ENCODE measurements around the gene BNC2. TPM values are rescaled to one million over a fixed set of nuclear protein-coding genes. Genes with fewer than 3 reads are reported as not detected.

Gene BNC2
- total RNA-seq, 2 experiments from 2014 or later = not detected

GRCh38 chr9:16613605-16614004 is 256.9 kb downstream of the BNC2 start:
- CTCF ChIA-PET = no interaction called here
- peaks cover 2% of the 10 kb centered on the region for H3K9me3 Mint-ChIP-seq (ENCODE audit: low read depth)
- H3K36me3 Mint-ChIP-seq (ENCODE audit: low read depth) = no peaks in the 10 kb centered on the region
- H3K4me1 Mint-ChIP-seq = no peaks in the 10 kb centered on the region
- POLR2A ChIA-PET = no interaction called here
- intact Hi-C loops (cut with DNase I, micrococcal nuclease) = no loop called here
- no peak for DNase-seq
- H3K4me3 Mint-ChIP-seq = no peak overlapping the region
- ATAC-seq = no peak
- no peaks in the 10 kb centered on the region for H3K27me3 Mint-ChIP-seq
- H3K27ac Mint-ChIP-seq = no peak overlapping the region

GRCh38 chr9:16613051-16613450 is 257.4 kb downstream of the BNC2 start:
- Mint-ChIP-seq H3K27ac (no peak overlapping the region), H3K36me3 (ENCODE audit: low read depth) (no peaks in the 10 kb centered on the region), H3K4me1 (no peaks in the 10 kb centered on the region), H3K27me3 (no peaks in the 10 kb centered on the region), H3K9me3 (ENCODE audit: low read depth) (peaks cover 2% of the 10 kb centered on the region), H3K4me3 (no peak overlapping the region)
- ChIA-PET CTCF (no interaction called here), POLR2A (no interaction called here)
- intact Hi-C loops (cut with DNase I, micrococcal nuclease) = no loop called here
- DNase-seq = no peak
- no peak for ATAC-seq

DNA sequence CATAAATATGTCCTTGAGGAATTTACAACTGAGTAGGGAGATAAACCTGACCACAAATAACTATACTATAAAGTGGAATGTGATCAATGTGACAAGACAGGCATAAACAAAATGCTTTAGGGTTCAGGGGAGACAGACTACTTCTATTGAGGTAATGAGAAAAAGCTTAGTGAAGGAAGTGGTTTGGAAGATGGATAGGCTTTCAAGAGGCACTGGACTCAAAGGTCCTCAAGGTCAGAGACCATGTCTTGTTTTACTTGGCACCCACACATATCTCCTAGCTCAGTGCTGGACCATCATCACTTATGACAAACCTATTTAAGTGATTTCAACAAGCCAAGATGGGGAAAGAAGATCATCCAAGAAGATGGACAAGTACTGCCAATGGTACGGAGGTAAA is 257.8 kb downstream of the BNC2 start:
- Mint-ChIP-seq H3K27me3 (no peaks in the 10 kb centered on the region), H3K4me3 (no peak overlapping the region), H3K4me1 (no peaks in the 10 kb centered on the region), H3K9me3 (ENCODE audit: low read depth) (peaks cover 2% of the 10 kb centered on the region), H3K27ac (no peak overlapping the region), H3K36me3 (ENCODE audit: low read depth) (no peaks in the 10 kb centered on the region)
- CTCF ChIA-PET = no interaction called here
- intact Hi-C loops (cut with DNase I, micrococcal nuclease) = no loop called here
- POLR2A ChIA-PET = no interaction called here
- ATAC-seq = no peak
- no peak for DNase-seq

GRCh38 chr9:16611983-16612382 is 258.5 kb downstream of the BNC2 start:
- H3K4me3 Mint-ChIP-seq = no peak overlapping the region
- H3K27me3 Mint-ChIP-seq = no peaks in the 10 kb centered on the region
- no peak for ATAC-seq
- DNase-seq = no peak
- H3K27ac Mint-ChIP-seq = no peak overlapping the region
- no peaks in the 10 kb centered on the region for H3K36me3 Mint-ChIP-seq (ENCODE audit: low read depth)
- H3K4me1 Mint-ChIP-seq = no peaks in the 10 kb centered on the region
- ChIA-PET CTCF (no interaction called here), POLR2A (no interaction called here)
- peaks cover 2% of the 10 kb centered on the region for H3K9me3 Mint-ChIP-seq (ENCODE audit: low read depth)
- intact Hi-C loops (cut with DNase I, micrococcal nuclease) = no loop called here

DNA sequence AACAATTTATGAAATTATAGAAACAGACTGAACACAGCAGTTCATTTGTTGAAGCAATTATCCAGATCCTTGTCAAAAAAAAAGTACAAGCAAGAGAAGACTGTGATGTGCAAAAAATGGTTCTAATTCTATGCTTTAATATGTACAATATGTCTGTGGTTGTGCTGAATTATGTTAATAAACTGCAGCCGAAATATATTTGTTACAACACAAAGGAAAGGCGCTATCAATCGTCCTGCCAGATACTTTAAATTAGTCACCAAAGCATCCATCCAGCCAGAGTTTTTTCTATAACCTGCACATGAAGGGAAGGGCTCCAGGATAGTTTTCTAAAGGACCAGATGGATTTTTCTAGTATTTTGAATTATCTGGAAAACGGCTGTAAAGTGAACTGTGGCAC is 259.5 kb downstream of the BNC2 start:
- DNase-seq = no peak
- CTCF ChIA-PET = no interaction called here
- Mint-ChIP-seq H3K4me3 (no peak overlapping the region), H3K4me1 (no peaks in the 10 kb centered on the region), H3K9me3 (ENCODE audit: low read depth) (peaks cover 2% of the 10 kb centered on the region), H3K36me3 (ENCODE audit: low read depth) (no peaks in the 10 kb centered on the region), H3K27me3 (no peaks in the 10 kb centered on the region), H3K27ac (no peak overlapping the region)
- no peak for ATAC-seq
- intact Hi-C loops (cut with DNase I, micrococcal nuclease) = no loop called here
- POLR2A ChIA-PET = no interaction called here

- Mint-ChIP-seq H3K36me3 (ENCODE audit: low read depth) (no peaks in the 10 kb centered on the region), H3K9me3 (ENCODE audit: low read depth) (peaks cover 2% of the 10 kb centered on the region), H3K27me3 (no peaks in the 10 kb centered on the region), H3K4me1 (no peaks in the 10 kb centered on the region), H3K27ac (no peak overlapping the region), H3K4me3 (no peak overlapping the region)
- ChIA-PET POLR2A (no interaction called here), CTCF (no interaction called here)
- intact Hi-C loops (cut with DNase I, micrococcal nuclease) = no loop called here
- ATAC-seq (no peak), DNase-seq (no peak)
These were observed 259.9 kb downstream of the BNC2 start for GRCh38 chr9:16610538-16610937.

- intact Hi-C loops (cut with DNase I, micrococcal nuclease) = no loop called here
- ChIA-PET POLR2A (interaction anchor here (0.5 kb wide), 1 partner anchor 583 kb away, joined by 4 read pairs; no protein-coding TSS in a partner anchor), CTCF (no interaction called here)
- Mint-ChIP-seq H3K36me3 (ENCODE audit: low read depth) (no peaks in the 10 kb centered on the region), H3K27ac (no peak overlapping the region), H3K4me3 (no peak overlapping the region), H3K9me3 (ENCODE audit: low read depth) (peaks cover 2% of the 10 kb centered on the region), H3K27me3 (no peaks in the 10 kb centered on the region), H3K4me1 (no peaks in the 10 kb centered on the region)
- DNase-seq (no peak), ATAC-seq (no peak)
These were observed 261.6 kb downstream of the BNC2 start for GRCh38 chr9:16608906-16609305.

GRCh38 chr9:16602494-16602893 is 268.0 kb downstream of the BNC2 start:
- ATAC-seq (no peak), DNase-seq (no peak)
- ChIA-PET POLR2A (no interaction called here), CTCF (no interaction called here)
- Mint-ChIP-seq H3K4me1 (no peaks in the 10 kb centered on the region), H3K27me3 (no peaks in the 10 kb centered on the region), H3K27ac (no peak overlapping the region), H3K9me3 (ENCODE audit: low read depth) (no peaks in the 10 kb centered on the region), H3K36me3 (ENCODE audit: low read depth) (no peaks in the 10 kb centered on the region), H3K4me3 (no peak overlapping the region)
- intact Hi-C loops (cut with DNase I, micrococcal nuclease) = no loop called here

DNA sequence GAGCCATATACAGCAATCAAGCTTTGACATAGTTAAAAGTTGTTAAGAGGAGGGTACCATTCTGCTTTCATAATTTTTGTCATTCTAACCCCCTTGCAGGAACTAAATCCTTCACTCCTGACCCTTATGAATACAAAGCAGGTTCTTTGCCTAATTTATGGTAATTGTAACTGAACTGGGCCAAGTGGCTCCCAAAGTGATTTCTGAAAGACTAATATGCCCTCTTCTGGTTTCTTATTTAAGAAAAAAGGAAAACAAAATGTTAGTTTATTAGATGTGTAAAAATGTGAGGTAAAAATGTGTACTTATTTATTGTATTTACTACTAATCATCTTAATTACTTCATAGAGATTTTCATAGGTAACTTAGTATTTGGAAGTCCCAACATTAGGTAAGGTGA is 268.5 kb downstream of the BNC2 start:
- ChIA-PET POLR2A (no interaction called here), CTCF (no interaction called here)
- no peak for ATAC-seq
- H3K4me3 Mint-ChIP-seq = no peak overlapping the region
- no peak for DNase-seq
- no peaks in the 10 kb centered on the region for H3K9me3 Mint-ChIP-seq (ENCODE audit: low read depth)
- H3K27me3 Mint-ChIP-seq = no peaks in the 10 kb centered on the region
- intact Hi-C loops (cut with DNase I, micrococcal nuclease) = no loop called here
- no peaks in the 10 kb centered on the region for H3K36me3 Mint-ChIP-seq (ENCODE audit: low read depth)
- H3K27ac Mint-ChIP-seq = no peak overlapping the region
- no peaks in the 10 kb centered on the region for H3K4me1 Mint-ChIP-seq

- H3K4me1 Mint-ChIP-seq = no peaks in the 10 kb centered on the region
- no peaks in the 10 kb centered on the region for H3K27me3 Mint-ChIP-seq
- DNase-seq (no peak), ATAC-seq (no peak)
- no peak overlapping the region for H3K27ac Mint-ChIP-seq
- ChIA-PET POLR2A (no interaction called here), CTCF (no interaction called here)
- intact Hi-C loops (cut with DNase I, micrococcal nuclease) = no loop called here
- H3K36me3 Mint-ChIP-seq (ENCODE audit: low read depth) = no peaks in the 10 kb centered on the region
- no peaks in the 10 kb centered on the region for H3K9me3 Mint-ChIP-seq (ENCODE audit: low read depth)
- no peak overlapping the region for H3K4me3 Mint-ChIP-seq
These were observed 272.2 kb downstream of the BNC2 start for GRCh38 chr9:16598316-16598715.

DNA sequence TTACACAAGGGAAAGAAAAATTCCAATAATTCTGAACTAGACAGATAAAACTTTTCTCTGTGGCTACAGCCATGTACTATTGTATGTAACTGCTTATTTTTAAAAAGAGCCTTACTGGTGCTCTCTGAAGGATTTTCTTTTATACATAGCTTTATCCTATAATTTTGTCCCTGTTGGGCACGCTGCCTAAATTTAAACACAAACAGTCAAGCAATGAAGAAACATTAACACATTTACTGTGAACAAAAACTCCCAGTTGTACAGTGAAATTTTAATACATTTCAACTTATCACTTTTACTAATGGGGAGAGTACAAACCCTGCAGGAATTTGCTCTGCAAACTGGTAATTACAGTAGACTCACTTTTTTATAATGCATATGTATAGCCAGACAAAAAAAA is 273.3 kb downstream of the BNC2 start:
- H3K9me3 Mint-ChIP-seq (ENCODE audit: low read depth) = no peaks in the 10 kb centered on the region
- no peaks in the 10 kb centered on the region for H3K27me3 Mint-ChIP-seq
- no peak overlapping the region for H3K27ac Mint-ChIP-seq
- intact Hi-C loops (cut with DNase I, micrococcal nuclease) = no loop called here
- ATAC-seq (no peak), DNase-seq (no peak)
- no peaks in the 10 kb centered on the region for H3K36me3 Mint-ChIP-seq (ENCODE audit: low read depth)
- POLR2A ChIA-PET = no interaction called here
- H3K4me3 Mint-ChIP-seq = no peak overlapping the region
- no peaks in the 10 kb centered on the region for H3K4me1 Mint-ChIP-seq
- CTCF ChIA-PET = interaction anchor here (1.1 kb wide), 1 partner anchor 16 kb away, joined by 3 read pairs; no protein-coding TSS in a partner anchor

- Mint-ChIP-seq H3K4me1 (no peaks in the 10 kb centered on the region), H3K27me3 (no peaks in the 10 kb centered on the region), H3K4me3 (no peak overlapping the region), H3K27ac (no peak overlapping the region), H3K9me3 (ENCODE audit: low read depth) (no peaks in the 10 kb centered on the region), H3K36me3 (ENCODE audit: low read depth) (no peaks in the 10 kb centered on the region)
- DNase-seq (no peak), ATAC-seq (no peak)
- POLR2A ChIA-PET = no interaction called here
- CTCF ChIA-PET = no interaction called here
- intact Hi-C loops (cut with DNase I, micrococcal nuclease) = no loop called here
These were observed 275.2 kb downstream of the BNC2 start for GRCh38 chr9:16595227-16595626.

DNA sequence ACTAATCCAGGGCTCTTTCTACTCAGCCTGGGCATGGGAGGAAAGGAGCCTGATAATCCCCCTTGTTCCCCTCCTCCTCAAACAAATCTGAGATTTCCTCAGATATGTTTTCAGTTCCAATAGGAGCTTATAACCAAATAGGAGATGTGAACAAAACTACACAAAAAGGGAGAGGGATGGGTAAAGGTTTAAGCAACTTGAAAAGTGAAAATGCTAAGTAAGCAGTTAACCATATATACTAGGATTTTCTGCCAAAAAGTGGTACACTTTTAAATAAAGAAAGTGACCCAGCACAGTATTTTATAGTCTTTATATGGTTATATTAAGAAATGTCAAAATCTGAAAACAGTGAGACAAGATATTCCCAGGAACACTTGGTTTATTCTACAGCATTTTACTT is 275.7 kb downstream of the BNC2 start:
- Mint-ChIP-seq H3K27ac (no peak overlapping the region), H3K4me3 (no peak overlapping the region), H3K4me1 (no peaks in the 10 kb centered on the region), H3K9me3 (ENCODE audit: low read depth) (no peaks in the 10 kb centered on the region), H3K27me3 (no peaks in the 10 kb centered on the region), H3K36me3 (ENCODE audit: low read depth) (no peaks in the 10 kb centered on the region)
- intact Hi-C loops (cut with DNase I, micrococcal nuclease) = no loop called here
- DNase-seq (no peak), ATAC-seq (no peak)
- CTCF ChIA-PET = no interaction called here
- POLR2A ChIA-PET = no interaction called here
